ENCODE measurements around the gene MMP11.

DNA sequence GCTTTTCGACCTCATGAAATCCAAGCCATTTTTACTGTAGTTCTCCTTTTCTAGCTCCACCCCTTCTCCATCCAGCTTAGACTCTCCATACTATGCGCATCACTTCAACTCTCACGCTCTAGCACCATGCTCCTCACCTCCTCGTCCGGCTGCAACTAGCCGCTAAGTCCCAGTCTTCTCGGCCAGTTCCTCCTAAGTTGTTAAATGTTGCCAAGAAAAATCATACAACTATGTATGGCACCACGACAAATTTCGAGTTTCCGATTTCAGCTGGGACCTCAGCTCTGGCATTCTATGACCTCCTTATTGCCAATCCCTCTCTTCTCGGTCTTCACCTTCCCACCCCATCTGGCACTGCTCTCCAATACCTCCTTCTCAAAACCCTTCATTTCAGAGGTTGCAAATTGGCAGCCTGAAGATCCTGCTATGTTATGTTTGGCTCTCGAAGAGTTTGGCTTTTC, 22.8 kb upstream of the MMP11 start:
- no peak for TF ChIP-seq SMC3 (IDR thresholded peaks at IDR 0.05; ENCODE audit: low read depth, low read length)
- TF ChIP-seq, protein P1, sequence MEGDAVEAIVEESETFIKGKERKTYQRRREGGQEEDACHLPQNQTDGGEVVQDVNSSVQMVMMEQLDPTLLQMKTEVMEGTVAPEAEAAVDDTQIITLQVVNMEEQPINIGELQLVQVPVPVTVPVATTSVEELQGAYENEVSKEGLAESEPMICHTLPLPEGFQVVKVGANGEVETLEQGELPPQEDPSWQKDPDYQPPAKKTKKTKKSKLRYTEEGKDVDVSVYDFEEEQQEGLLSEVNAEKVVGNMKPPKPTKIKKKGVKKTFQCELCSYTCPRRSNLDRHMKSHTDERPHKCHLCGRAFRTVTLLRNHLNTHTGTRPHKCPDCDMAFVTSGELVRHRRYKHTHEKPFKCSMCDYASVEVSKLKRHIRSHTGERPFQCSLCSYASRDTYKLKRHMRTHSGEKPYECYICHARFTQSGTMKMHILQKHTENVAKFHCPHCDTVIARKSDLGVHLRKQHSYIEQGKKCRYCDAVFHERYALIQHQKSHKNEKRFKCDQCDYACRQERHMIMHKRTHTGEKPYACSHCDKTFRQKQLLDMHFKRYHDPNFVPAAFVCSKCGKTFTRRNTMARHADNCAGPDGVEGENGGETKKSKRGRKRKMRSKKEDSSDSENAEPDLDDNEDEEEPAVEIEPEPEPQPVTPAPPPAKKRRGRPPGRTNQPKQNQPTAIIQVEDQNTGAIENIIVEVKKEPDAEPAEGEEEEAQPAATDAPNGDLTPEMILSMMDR (conservative IDR thresholded peaks at IDR 0.05; ENCODE audit: low read depth, low read length): no peak
- TF ChIP-seq POLR2A (IDR thresholded peaks at IDR 0.05; ENCODE audit: low read depth, low read length): no peak

Measured in IMR-90 (cell line).